H9 (cell line): Measurements from ENCODE around the gene ODR4. TPM values are rescaled to one million over a fixed set of nuclear protein-coding genes. Genes with fewer than 3 reads are reported as not detected.

Experiments
- DNase-seq: peaks from one replicate; pipeline ENCODE4 v3.0.0-alpha.2; 2017
- H2AFZ ChIP-seq: one replicate; pipeline ENCODE4 v1.6.1; 2013; ENCODE audit warnings: mild to moderate bottlenecking, low read length, control low read depth, moderate library complexity
- H2AK5ac ChIP-seq: 2 replicates; pipeline ENCODE4 v1.6.1; 2013; ENCODE audit warnings: low read length, control low read depth, mixed read lengths; ENCODE audit not compliant: insufficient read length
- H2BK120ac ChIP-seq: one replicate; pipeline ENCODE4 v1.6.1; 2013; ENCODE audit warnings: low read depth, mild to moderate bottlenecking, low read length, control low read depth, inconsistent platforms; ENCODE audit not compliant: poor library complexity, severe bottlenecking
- H2BK12ac ChIP-seq: 2 replicates; pipeline ENCODE4 v1.6.1; 2013; ENCODE audit warnings: low read length, control low read depth, mixed read lengths, low read depth; ENCODE audit not compliant: insufficient read length
- H2BK15ac ChIP-seq: 2 replicates; pipeline ENCODE4 v1.6.1; 2013; ENCODE audit warnings: low read depth, low read length, control low read depth
- H2BK20ac ChIP-seq: one replicate; pipeline ENCODE4 v1.6.1; 2013; ENCODE audit warnings: low read depth, mild to moderate bottlenecking, low read length, control low read depth, inconsistent platforms; ENCODE audit not compliant: poor library complexity, severe bottlenecking
- H2BK5ac ChIP-seq: 2 replicates; pipeline ENCODE4 v1.6.1; 2013; ENCODE audit warnings: low read length, control low read depth, mixed read lengths; ENCODE audit not compliant: insufficient read length
- H3K14ac ChIP-seq: 2 replicates; pipeline ENCODE4 v1.6.1; 2013; ENCODE audit warnings: low read length, control low read depth; ENCODE audit not compliant: insufficient read depth
- H3K18ac ChIP-seq: 2 replicates; pipeline ENCODE4 v1.6.1; 2013; ENCODE audit warnings: low read depth, mild to moderate bottlenecking, mixed read lengths, low read length, control low read depth; ENCODE audit not compliant: insufficient read length
- H3K23ac ChIP-seq: 2 replicates; pipeline ENCODE4 v1.6.1; 2013; ENCODE audit warnings: low read length, control low read depth, mixed read lengths, low read depth; ENCODE audit not compliant: insufficient read length
- H3K23me2 ChIP-seq: 2 replicates; pipeline ENCODE4 v1.6.1; 2013; ENCODE audit warnings: low read depth, mild to moderate bottlenecking, mixed read lengths, low read length, control low read depth; ENCODE audit not compliant: insufficient read length, poor library complexity, severe bottlenecking
- H3K27ac ChIP-seq: 2 replicates; pipeline ENCODE4 v1.5.1; 2013; ENCODE audit warnings: low read length, control low read depth, mixed read lengths, low read depth; ENCODE audit not compliant: insufficient read length
- H3K27me3 ChIP-seq: 2 replicates; pipeline ENCODE4 v1.6.1; 2013; ENCODE audit warnings: low read length, control low read depth, inconsistent platforms; ENCODE audit not compliant: insufficient read depth
- H3K4ac ChIP-seq: 2 replicates; pipeline ENCODE4 v1.6.1; 2013; ENCODE audit warnings: low read depth, mild to moderate bottlenecking, control low read depth, inconsistent platforms, low read length, moderate library complexity
- H3K4me1 ChIP-seq: 2 replicates; pipeline ENCODE4 v1.6.1; 2013; ENCODE audit warnings: low read length, control low read depth, inconsistent platforms; ENCODE audit not compliant: insufficient read depth
- H3K4me2 ChIP-seq: 2 replicates; pipeline ENCODE4 v1.6.1; 2013; ENCODE audit warnings: low read length, control low read depth, mixed read lengths; ENCODE audit not compliant: insufficient read length, insufficient read depth
- H3K56ac ChIP-seq: 2 replicates; pipeline ENCODE4 v1.6.1; 2013; ENCODE audit warnings: low read depth, mild to moderate bottlenecking, mixed read lengths, low read length, control low read depth; ENCODE audit not compliant: insufficient read length
- H3K79me1 ChIP-seq: 2 replicates; pipeline ENCODE4 v1.6.1; 2013; ENCODE audit warnings: low read depth, mild to moderate bottlenecking, moderate library complexity, low read length, control low read depth, inconsistent platforms; ENCODE audit not compliant: insufficient read depth, poor library complexity, severe bottlenecking
- H3K79me2 ChIP-seq: 2 replicates; pipeline ENCODE4 v1.6.1; 2013; ENCODE audit warnings: low read length, control low read depth, inconsistent platforms; ENCODE audit not compliant: insufficient read depth
- H3K9ac ChIP-seq: 2 replicates; pipeline ENCODE4 v1.6.1; 2013; ENCODE audit warnings: low read length, control low read depth, mixed read lengths; ENCODE audit not compliant: insufficient read length; ENCODE audit errors: extremely low read depth
- H3K9me3 ChIP-seq: one replicate; pipeline ENCODE4 v1.6.1; 2013; ENCODE audit warnings: low read depth, low read length, inconsistent platforms; ENCODE audit not compliant: control insufficient read depth
- H3T11ph ChIP-seq: one replicate; pipeline ENCODE4 v1.6.1; 2013; ENCODE audit warnings: mild to moderate bottlenecking, low read length, control low read depth, inconsistent platforms
- H4K20me1 ChIP-seq: one replicate; pipeline ENCODE4 v1.6.1; 2013; ENCODE audit not compliant: control insufficient read depth, insufficient read length, insufficient read depth
- H4K5ac ChIP-seq: 2 replicates; pipeline ENCODE4 v1.6.1; 2013; ENCODE audit warnings: low read depth, mild to moderate bottlenecking, mixed read lengths, low read length, control low read depth; ENCODE audit not compliant: insufficient read length
- H4K8ac ChIP-seq: replicated peaks from 2 replicates; pipeline ENCODE4 v1.6.1; 2013; ENCODE audit warnings: low read length, control low read depth, mixed read lengths, low read depth; ENCODE audit not compliant: insufficient read length
- H4K91ac ChIP-seq: 2 replicates; pipeline ENCODE4 v1.6.1; 2013; ENCODE audit warnings: low read depth, mild to moderate bottlenecking, moderate library complexity, mixed read lengths, low read length, control low read depth; ENCODE audit not compliant: insufficient read length
- H3K27ac Mint-ChIP-seq, 3 experiments: 2 replicates in 2 of 3; 3 replicates in 1 of 3; pipeline ENCODE4 v1.8.0; 2020 to 2021; ENCODE audit warnings: mixed read lengths in 3 of 3, mild to moderate bottlenecking in 1 of 3, moderate library complexity in 1 of 3
- H3K27me3 Mint-ChIP-seq: 2 replicates; pipeline ENCODE4 v1.8.0; 2021; ENCODE audit warnings: low read depth, mild to moderate bottlenecking, moderate library complexity, mixed read lengths
- H3K36me3 Mint-ChIP-seq, 3 experiments: 2 replicates in 2 of 3; 3 replicates in 1 of 3; pipeline ENCODE4 v1.8.0; 2020 to 2021; ENCODE audit warnings: low read depth in 3 of 3, mixed read lengths in 3 of 3; ENCODE audit not compliant: insufficient read depth in 1 of 3
- H3K4me1 Mint-ChIP-seq, 2 experiments: 2 replicates each; pipeline ENCODE4 v1.8.0; 2020; ENCODE audit warnings: mixed read lengths in 2 of 2
- H3K4me3 Mint-ChIP-seq, 2 experiments: 2 replicates in 1 of 2; 3 replicates in 1 of 2; pipeline ENCODE4 v1.8.0; 2020 to 2021; ENCODE audit warnings: mild to moderate bottlenecking in 2 of 2, mixed read lengths in 2 of 2, moderate library complexity in 1 of 2
- H3K9me3 Mint-ChIP-seq, 2 experiments: 2 replicates in 1 of 2; 3 replicates in 1 of 2; pipeline ENCODE4 v1.8.0; 2020; ENCODE audit warnings: mild to moderate bottlenecking in 2 of 2, mixed read lengths in 2 of 2, moderate library complexity in 1 of 2
- WGBS: extraction: QIAGEN DNeasy Blood & Tissue Kit; methylation state at CpG from one replicate; pipeline ENCODE4 v1.1.7; 2013; ENCODE audit warnings: missing lambda C conversion rate, low lambda C conversion rate, mixed read lengths; ENCODE audit not compliant: insufficient read length; ENCODE audit errors: extremely low coverage; 5-methylcytosine and 5-hydroxymethylcytosine counted together
- total RNA-seq: library from RNA; stranded (reverse); gene quantifications from 2 replicates; pipeline ENCODE4 v1.2.1, GENCODE V29; 2021
- TF ChIP-seq, protein P1 (sequence below): fragments of 200-600 bp; sonication (generic); conservative IDR thresholded peaks from 3 replicates; pipeline ENCODE4 v1.8.0; 2021; ENCODE audit warnings: antibody characterized with exemption, mild to moderate bottlenecking

Gene ODR4
- total RNA-seq, 1 experiment from 2014 or later: 17.1 TPM

GRCh38 chr1:186429017-186429416, 53.4 kb downstream of the ODR4 start:
- no peaks in the 10 kb centered on the region for H3K27me3 Mint-ChIP-seq
- Histone ChIP-seq H4K5ac (no peak overlapping the region), H3K18ac (no peak overlapping the region), H3K27me3 (no peaks in the 10 kb centered on the region), H2AFZ (no peak overlapping the region), H2AK5ac (no peak overlapping the region), H3K23me2 (no peaks in the 10 kb centered on the region), H3K56ac (no peak overlapping the region), H4K91ac (no peak overlapping the region), H3K9ac (no peak overlapping the region), H3K23ac (no peak overlapping the region), H3K4me2 (no peak overlapping the region), H3K79me2 (no peaks in the 10 kb centered on the region), H2BK20ac (no peak overlapping the region), H3K79me1 (no peaks in the 10 kb centered on the region), H3K27ac (no peak overlapping the region), H2BK5ac (no peak overlapping the region), H4K20me1 (no peaks in the 10 kb centered on the region), H4K8ac (no peak overlapping the region), H3T11ph (no peak overlapping the region), H2BK12ac (no peak overlapping the region), H2BK15ac (no peak overlapping the region), H3K4ac (no peak overlapping the region), H3K14ac (no peak overlapping the region), H2BK120ac (no peak overlapping the region), H3K9me3 (no peaks in the 10 kb centered on the region), H3K4me1 (no peaks in the 10 kb centered on the region)
- no peaks in the 10 kb centered on the region for H3K4me1 Mint-ChIP-seq
- TF ChIP-seq, protein P1, sequence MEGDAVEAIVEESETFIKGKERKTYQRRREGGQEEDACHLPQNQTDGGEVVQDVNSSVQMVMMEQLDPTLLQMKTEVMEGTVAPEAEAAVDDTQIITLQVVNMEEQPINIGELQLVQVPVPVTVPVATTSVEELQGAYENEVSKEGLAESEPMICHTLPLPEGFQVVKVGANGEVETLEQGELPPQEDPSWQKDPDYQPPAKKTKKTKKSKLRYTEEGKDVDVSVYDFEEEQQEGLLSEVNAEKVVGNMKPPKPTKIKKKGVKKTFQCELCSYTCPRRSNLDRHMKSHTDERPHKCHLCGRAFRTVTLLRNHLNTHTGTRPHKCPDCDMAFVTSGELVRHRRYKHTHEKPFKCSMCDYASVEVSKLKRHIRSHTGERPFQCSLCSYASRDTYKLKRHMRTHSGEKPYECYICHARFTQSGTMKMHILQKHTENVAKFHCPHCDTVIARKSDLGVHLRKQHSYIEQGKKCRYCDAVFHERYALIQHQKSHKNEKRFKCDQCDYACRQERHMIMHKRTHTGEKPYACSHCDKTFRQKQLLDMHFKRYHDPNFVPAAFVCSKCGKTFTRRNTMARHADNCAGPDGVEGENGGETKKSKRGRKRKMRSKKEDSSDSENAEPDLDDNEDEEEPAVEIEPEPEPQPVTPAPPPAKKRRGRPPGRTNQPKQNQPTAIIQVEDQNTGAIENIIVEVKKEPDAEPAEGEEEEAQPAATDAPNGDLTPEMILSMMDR: no peak
- H3K4me3 Mint-ChIP-seq: no peak overlapping the region
- no peaks in the 10 kb centered on the region for H3K36me3 Mint-ChIP-seq
- peak overlapping the region in 1 of 3 experiments; percentile 79; a peak in 1 of 7 replicates for H3K27ac Mint-ChIP-seq
- DNase-seq: no peak
- no CpG with 5 or more reads among the region's 3 CpGs for WGBS
- no peaks in the 10 kb centered on the region for H3K9me3 Mint-ChIP-seq
